ENCODE data around the gene ETV3L. TPM values are rescaled to one million over a fixed set of nuclear protein-coding genes. Genes with fewer than 3 reads are reported as not detected.

Gene ETV3L
- total RNA-seq, 1 experiment from 2014 or later = not detected

DNA sequence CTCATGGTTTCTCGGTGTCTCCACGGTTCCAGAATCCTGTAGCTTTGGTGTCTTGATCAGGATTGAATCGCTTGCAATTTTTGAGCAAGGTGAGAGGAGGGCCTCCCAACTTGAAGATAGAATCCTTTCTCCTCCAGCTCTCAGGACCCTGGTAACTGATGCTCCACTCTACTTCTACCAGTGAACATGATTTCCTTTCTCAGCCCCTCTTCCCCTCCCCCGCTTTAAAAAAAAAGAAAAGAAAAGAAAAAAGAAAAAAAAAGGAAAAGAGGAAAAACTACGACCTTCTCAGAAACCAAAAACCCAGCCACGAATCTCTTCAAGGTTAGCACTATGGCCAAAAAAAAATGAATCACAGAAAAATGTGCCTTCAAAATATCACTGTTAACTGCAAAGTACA is 55.3 kb downstream of the ETV3L start:
- TF ChIP-seq EZH2phosphoT487 (IDR thresholded peaks at IDR 0.05; ENCODE audit: borderline replicate concordance) (no peak), FOSL1 (IDR thresholded peaks at IDR 0.05; ENCODE audit: low read depth) (no peak), CBX3 (IDR thresholded peaks at IDR 0.05; ENCODE audit: low read depth) (no peak), RAD21 (IDR thresholded peaks at IDR 0.05; ENCODE audit: low read depth) (no peak)
- Histone ChIP-seq H3K79me2 (ENCODE audit: insufficient read depth, low read length) (peaks cover 59% of the 10 kb centered on the region), H4K20me1 (ENCODE audit: insufficient read depth) (no peaks in the 10 kb centered on the region; the same call in 1 of the 2 replicates), H2AFZ (ENCODE audit: low read depth, low read length, poor library complexity, severe bottlenecking) (no peak overlapping the region), H3K27me3 (ENCODE audit: insufficient read depth, low read length) (no peaks in the 10 kb centered on the region), H3K36me3 (ENCODE audit: control insufficient read depth in 1 of 2, insufficient read depth in 2 of 2, low read length in 2 of 2) (no peaks in the 10 kb centered on the region), H3K27ac (ENCODE audit: low read depth, low read length) (no peak overlapping the region), H3K9me2 (ENCODE audit: insufficient read depth) (no peaks in the 10 kb centered on the region), H3K4me1 (ENCODE audit: control insufficient read depth in 1 of 2, insufficient read depth in 2 of 2, low read length in 2 of 2) (peaks cover 13 to 26% of the 10 kb centered on the region in 2 experiments), H3K4me3 (replicated peaks in 1 of 2; ENCODE audit: low read depth in 1 of 2, low read length in 2 of 2) (peak overlapping the region; percentile 50 to 81), H3K4me2 (ENCODE audit: low read length) (peak overlapping the region; percentile 92), H3K9me3 (ENCODE audit: control insufficient read depth in 1 of 2, insufficient read depth in 1 of 2, low read depth in 1 of 2, low read length in 2 of 2) (no peaks in the 10 kb centered on the region), H3K9ac (ENCODE audit: low read length) (peak overlapping the region; percentile 87)
- DNase-seq (ENCODE audit: low read depth, low spot score) = no peak
- ChIA-PET POLR2A (interaction anchor here (0.7 kb wide), 1 partner anchor 8 kb away, joined by 3 read pairs; no protein-coding TSS in a partner anchor), CTCF (no interaction called here), RAD21 (ENCODE audit: low non-redundant PET in 1 of 2, low total read pairs in 2 of 2, uncharacterized antibody in 2 of 2, unreplicated experiment in 2 of 2) (interaction anchor here in 1 of 2 experiments (0.7 kb wide), 1 partner anchor 30 kb away, joined by 3 read pairs; no protein-coding TSS in a partner anchor)
- BruUV-seq (replicated peaks) = no TSS peak
- intact Hi-C loops (cut with micrococcal nuclease) = no loop called here
- ATAC-seq = no peak

DNA sequence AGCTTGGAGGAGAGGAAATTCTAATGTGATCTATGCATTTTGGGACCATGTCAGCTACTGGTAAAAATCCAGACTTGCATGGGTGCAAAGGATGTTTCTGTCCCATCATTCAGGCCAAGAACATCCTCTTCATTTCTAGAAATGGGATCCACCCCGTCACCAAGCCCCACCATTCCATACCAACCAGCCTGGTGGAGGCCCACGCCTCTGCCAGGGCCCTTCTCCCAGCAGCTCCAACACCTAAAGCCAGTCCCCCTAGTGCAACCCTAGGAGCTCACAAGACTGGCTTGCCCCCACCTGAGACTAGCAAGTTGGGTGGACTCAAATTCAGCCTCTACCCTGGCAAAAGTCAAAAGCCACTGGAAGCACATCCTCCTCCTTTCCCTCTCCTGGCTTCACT is 55.9 kb downstream of the ETV3L start:
- Histone ChIP-seq H3K4me3 (replicated peaks in 1 of 2; ENCODE audit: low read depth in 1 of 2, low read length in 2 of 2) (no peak overlapping the region), H3K36me3 (ENCODE audit: control insufficient read depth in 1 of 2, insufficient read depth in 2 of 2, low read length in 2 of 2) (no peaks in the 10 kb centered on the region), H3K9ac (ENCODE audit: low read length) (no peak overlapping the region), H3K4me2 (ENCODE audit: low read length) (peak overlapping the region; percentile 92), H3K27ac (ENCODE audit: low read depth, low read length) (no peak overlapping the region), H4K20me1 (ENCODE audit: insufficient read depth) (no peaks in the 10 kb centered on the region; the same call in 1 of the 2 replicates), H3K9me2 (ENCODE audit: insufficient read depth) (no peaks in the 10 kb centered on the region), H3K9me3 (ENCODE audit: control insufficient read depth in 1 of 2, insufficient read depth in 1 of 2, low read depth in 1 of 2, low read length in 2 of 2) (no peaks in the 10 kb centered on the region), H3K79me2 (ENCODE audit: insufficient read depth, low read length) (peaks cover 65% of the 10 kb centered on the region), H3K27me3 (ENCODE audit: insufficient read depth, low read length) (no peaks in the 10 kb centered on the region), H2AFZ (ENCODE audit: low read depth, low read length, poor library complexity, severe bottlenecking) (no peak overlapping the region), H3K4me1 (ENCODE audit: control insufficient read depth in 1 of 2, insufficient read depth in 2 of 2, low read length in 2 of 2) (peaks cover 13 to 26% of the 10 kb centered on the region in 2 experiments)
- ATAC-seq = no peak
- CTCF ChIA-PET = no interaction called here
- RAD21 ChIA-PET (ENCODE audit: low non-redundant PET in 1 of 2, low total read pairs in 2 of 2, uncharacterized antibody in 2 of 2, unreplicated experiment in 2 of 2) = interaction anchor here in 1 of 2 experiments (0.7 kb wide), 1 partner anchor 31 kb away, joined by 3 read pairs; no protein-coding TSS in a partner anchor
- no peak for DNase-seq (ENCODE audit: low read depth, low spot score)
- POLR2A ChIA-PET = interaction anchor here (0.5 to 0.7 kb wide), 3 partner anchors 9 to 112 kb away, joined by 3 to 4 read pairs (median 3); no protein-coding TSS in a partner anchor
- BruUV-seq (replicated peaks) = no TSS peak
- intact Hi-C loops (cut with micrococcal nuclease) = no loop called here
- TF ChIP-seq EZH2 (IDR thresholded peaks at IDR 0.05) = no peak
- TF ChIP-seq RAD21 (IDR thresholded peaks at IDR 0.05; ENCODE audit: low read depth) = no peak
- TF ChIP-seq ELF1 (IDR thresholded peaks at IDR 0.05; ENCODE audit: borderline replicate concordance, low read depth) = no peak
- no peak for TF ChIP-seq ATF3 (IDR thresholded peaks at IDR 0.05)
- no peak for TF ChIP-seq REST (IDR thresholded peaks at IDR 0.05; ENCODE audit: low read depth)
- TF ChIP-seq POLR2AphosphoS5 (IDR thresholded peaks at IDR 0.05; ENCODE audit: low read depth, low read length) = no peak
- no peak for TF ChIP-seq SP1 (IDR thresholded peaks at IDR 0.05; ENCODE audit: low read depth)
- no peak for TF ChIP-seq SIN3A (IDR thresholded peaks at IDR 0.05; ENCODE audit: low read depth)
- no peak for TF ChIP-seq ZNF274 (IDR thresholded peaks at IDR 0.05; ENCODE audit: low read depth, low read length)
- TF ChIP-seq POLR2A (IDR thresholded peaks at IDR 0.05; ENCODE audit: borderline replicate concordance, extremely low read depth, insufficient read depth, insufficient read length) = no peak
- TF ChIP-seq SRF (IDR thresholded peaks at IDR 0.05; ENCODE audit: low read depth) = no peak
- TF ChIP-seq, protein P1, sequence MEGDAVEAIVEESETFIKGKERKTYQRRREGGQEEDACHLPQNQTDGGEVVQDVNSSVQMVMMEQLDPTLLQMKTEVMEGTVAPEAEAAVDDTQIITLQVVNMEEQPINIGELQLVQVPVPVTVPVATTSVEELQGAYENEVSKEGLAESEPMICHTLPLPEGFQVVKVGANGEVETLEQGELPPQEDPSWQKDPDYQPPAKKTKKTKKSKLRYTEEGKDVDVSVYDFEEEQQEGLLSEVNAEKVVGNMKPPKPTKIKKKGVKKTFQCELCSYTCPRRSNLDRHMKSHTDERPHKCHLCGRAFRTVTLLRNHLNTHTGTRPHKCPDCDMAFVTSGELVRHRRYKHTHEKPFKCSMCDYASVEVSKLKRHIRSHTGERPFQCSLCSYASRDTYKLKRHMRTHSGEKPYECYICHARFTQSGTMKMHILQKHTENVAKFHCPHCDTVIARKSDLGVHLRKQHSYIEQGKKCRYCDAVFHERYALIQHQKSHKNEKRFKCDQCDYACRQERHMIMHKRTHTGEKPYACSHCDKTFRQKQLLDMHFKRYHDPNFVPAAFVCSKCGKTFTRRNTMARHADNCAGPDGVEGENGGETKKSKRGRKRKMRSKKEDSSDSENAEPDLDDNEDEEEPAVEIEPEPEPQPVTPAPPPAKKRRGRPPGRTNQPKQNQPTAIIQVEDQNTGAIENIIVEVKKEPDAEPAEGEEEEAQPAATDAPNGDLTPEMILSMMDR (IDR thresholded peaks at IDR 0.05 in 2 of 3, conservative IDR thresholded peaks at IDR 0.05 in 1 of 3; ENCODE audit: borderline replicate concordance in 1 of 3, insufficient read depth in 1 of 3, low read depth in 2 of 3, low read length in 2 of 3) = no peak
- no peak for TF ChIP-seq CBX3 (IDR thresholded peaks at IDR 0.05; ENCODE audit: low read depth)
- no peak for TF ChIP-seq ZFX (IDR thresholded peaks at IDR 0.05)

All from HCT116 (cell line).